HepG2 (cell line): ENCODE data around the gene KCNMA1. TPM values are rescaled to one million over a fixed set of nuclear protein-coding genes. Genes with fewer than 3 reads are reported as not detected.

ENCODE experiments used
- ATAC-seq: fragments of 200-7000 bp; cut with Tn5 transposase; 3 replicates; pipeline ENCODE4 v1.9.1; 2020; ENCODE audit warnings: mild to moderate bottlenecking, moderate library complexity
- BruUV-seq: library from RNA; stranded (reverse); fragments of 400-500 nt; replicated peaks from 2 replicates; lab custom pipeline; 2021; lab: Mats Ljungman, UMichigan
- CTCF ChIA-PET: fragments of 300-600 bp; formaldehyde crosslinking; extraction: SDS; loops from one replicate; lab custom pipeline; 2021; ENCODE audit warnings: low total read pairs, inconsistent platforms, low intra/inter-chr PET ratio; lab: Yijun Ruan, JAX
- POLR2A ChIA-PET: fragments of 350-600 bp; sonication (Branson Sonifier 250); formaldehyde crosslinking; loops from one replicate; lab custom pipeline; 2020; ENCODE audit warnings: antibody characterized with exemption, inconsistent platforms; lab: Yijun Ruan, JAX
- DNase-seq: peaks from one replicate; pipeline ENCODE4 v3.0.0-alpha.2; 2015; ENCODE audit warnings: low spot score
- FAIRE-seq: peaks from 3 replicates; lab custom pipeline; 2011; peaks lifted over from hg19 to GRCh38; lab: Jason Lieb, UNC
- H2AFZ ChIP-seq: one replicate; pipeline ENCODE4 v1.6.1; 2011; ENCODE audit warnings: low read length, inconsistent platforms
- H3K27ac ChIP-seq: fragments of 300-600 bp; 3 replicates; pipeline ENCODE4 v1.8.0; 2011; ENCODE audit warnings: mixed run types, mild to moderate bottlenecking, mixed read lengths, low read length, inconsistent platforms; ENCODE audit not compliant: insufficient read depth; ENCODE audit errors: extremely low read length
- H3K27me3 ChIP-seq, 2 experiments: fragments of 200-600 bp in 1 of 2; 2 replicates in 1 of 2; 3 replicates in 1 of 2; pipeline versions ENCODE4 v1.6.0 to v1.8.0; 2011; ENCODE audit warnings: low read length in 2 of 2, mild to moderate bottlenecking in 2 of 2, moderate library complexity in 2 of 2, inconsistent platforms in 1 of 2; ENCODE audit not compliant: insufficient read depth in 2 of 2, control insufficient read depth in 1 of 2
- H3K36me3 ChIP-seq, 2 experiments: fragments of 200-600 bp in 1 of 2; replicated peaks in 1 of 2; 2 replicates in 1 of 2; 3 replicates in 1 of 2; pipeline versions ENCODE4 v1.5.1 to v1.8.0; 2011; ENCODE audit warnings: low read length in 2 of 2, inconsistent platforms in 1 of 2; ENCODE audit not compliant: insufficient read depth in 2 of 2, control insufficient read depth in 1 of 2
- H3K4me1 ChIP-seq: 2 replicates; pipeline ENCODE4 v1.5.1; 2012; ENCODE audit warnings: low read length, inconsistent platforms; ENCODE audit not compliant: insufficient read depth
- H3K4me2 ChIP-seq: 2 replicates; pipeline ENCODE4 v1.6.0; 2011; ENCODE audit warnings: low read depth, low read length, inconsistent platforms
- H3K4me3 ChIP-seq, 3 experiments: fragments of 200-600 bp in 1 of 3; sonication (generic), shearing (Covaris generic) in 1 of 3; replicated peaks in 1 of 3; 2 replicates each; pipeline ENCODE4 v1.5.1; 2011 to 2016; ENCODE audit warnings: low read length in 3 of 3, inconsistent platforms in 2 of 3, low read depth in 2 of 3, mild to moderate bottlenecking in 2 of 3, control low read depth in 1 of 3, mixed read lengths in 1 of 3; ENCODE audit not compliant: insufficient read depth in 1 of 3
- H3K79me2 ChIP-seq: one replicate; pipeline ENCODE4 v1.6.1; 2011; ENCODE audit warnings: low read length, inconsistent platforms; ENCODE audit not compliant: insufficient read depth
- H3K9ac ChIP-seq: 2 replicates; pipeline ENCODE4 v1.6.0; 2011; ENCODE audit warnings: mild to moderate bottlenecking, low read depth, low read length, inconsistent platforms; ENCODE audit not compliant: insufficient read depth
- H3K9me3 ChIP-seq: 2 replicates; pipeline ENCODE4 v1.5.1; 2012; ENCODE audit warnings: mild to moderate bottlenecking, low read length
- H4K20me1 ChIP-seq: 2 replicates; pipeline ENCODE4 v1.6.0; 2011; ENCODE audit warnings: inconsistent platforms, mild to moderate bottlenecking, low read length, moderate library complexity; ENCODE audit not compliant: insufficient read depth
- CHD4 ChIP-seq: fragments of 200-600 bp; sonication (generic); IDR thresholded peaks from 2 replicates; pipeline ENCODE4 v1.7.0; 2017; ENCODE audit warnings: mild to moderate bottlenecking, low read length, borderline replicate concordance
- FOSL2 ChIP-seq: sonication (generic); formaldehyde crosslinking; IDR thresholded peaks from 2 replicates; pipeline ENCODE4 v1.4.0; 2020; ENCODE audit warnings: missing genetic modification reagents
- MIER2 ChIP-seq: IDR thresholded peaks from 2 replicates; pipeline ENCODE4 v1.6.1; 2016; ENCODE audit warnings: missing biosample characterization, missing genetic modification reagents
- NFATC3 ChIP-seq: sonication (generic); formaldehyde crosslinking; IDR thresholded peaks from 2 replicates; pipeline ENCODE4 v1.5.1; 2020; ENCODE audit warnings: mild to moderate bottlenecking, missing genetic modification reagents
- PHF8 ChIP-seq: sonication (generic); formaldehyde crosslinking; IDR thresholded peaks from 2 replicates; pipeline ENCODE4 v1.5.0; 2020; ENCODE audit warnings: missing genetic modification reagents
- SMC3 ChIP-seq: IDR thresholded peaks from 2 replicates; pipeline ENCODE4 v1.6.1; 2011; ENCODE audit warnings: low read length, improper control_type of control experiment
- SNAI1 ChIP-seq: sonication (generic); formaldehyde crosslinking; IDR thresholded peaks from 2 replicates; pipeline ENCODE4 v1.5.0; 2020; ENCODE audit warnings: mild to moderate bottlenecking, missing genetic modification reagents, borderline replicate concordance
- SOX6 ChIP-seq, 2 experiments: fragments of 450-650 bp in 1 of 2; sonication (generic) in 1 of 2; formaldehyde crosslinking in 1 of 2; IDR thresholded peaks; 2 replicates each; pipeline versions ENCODE4 v1.4.0 to v1.6.1; 2017 to 2020; ENCODE audit warnings: antibody characterized with exemption in 1 of 2, mild to moderate bottlenecking in 1 of 2, missing genetic modification reagents in 1 of 2
- XBP1 ChIP-seq: sonication (generic); formaldehyde crosslinking; IDR thresholded peaks from 2 replicates; pipeline ENCODE4 v1.5.0; 2020; ENCODE audit warnings: missing genetic modification reagents
- ZNF205 ChIP-seq: IDR thresholded peaks from 2 replicates; pipeline ENCODE4 v1.6.1; 2018; ENCODE audit warnings: missing biosample characterization, missing genetic modification reagents
- ZNF724P ChIP-seq: sonication (generic); formaldehyde crosslinking; IDR thresholded peaks from 2 replicates; pipeline ENCODE4 v1.8.0; 2022; ENCODE audit warnings: missing genetic modification reagents, borderline replicate concordance
- ZNF740 ChIP-seq: sonication (generic); formaldehyde crosslinking; IDR thresholded peaks from 2 replicates; pipeline ENCODE4 v1.4.0; 2020; ENCODE audit warnings: missing genetic modification reagents
- WGBS: methylation state at CpG from one replicate; pipeline ENCODE4 v1.1.6; 2017; ENCODE audit warnings: low lambda C conversion rate; 5-methylcytosine and 5-hydroxymethylcytosine counted together
- in situ Hi-C: cut with HindIII; loops from 2 replicates; pipeline ENCODE4 v1.10.0; 2017; ENCODE audit warnings: low pct_unique_long_range_greater_than_20kb; ENCODE audit not compliant: extremely low pct_ligation_motif_present
- intact Hi-C: fragments of 100-400 bp; cut with micrococcal nuclease; formaldehyde crosslinking; loops from one replicate; pipeline ENCODE4 v1.10.0; 2022; ENCODE audit not compliant: unreplicated experiment
- polyA plus RNA-seq, 8 experiments: library from polyadenylated mRNA; depleted of rRNA in 3 of 8; stranded (reverse) in 7 of 8; unstranded in 1 of 8; fragments of >200 nt; fragmentation: Illumina TruSeq in 4 of 8; extraction: Trizol in 4 of 8; gene quantifications; 2 replicates each; pipeline versions ENCODE4 v1.2.1 to v1.2.3, GENCODE V29; 2011 to 2016; ENCODE audit warnings: low read depth in 4 of 8, missing spikeins in 1 of 8, mixed read lengths in 1 of 8; ENCODE audit not compliant: insufficient read depth in 1 of 8
- total RNA-seq, 5 experiments: library from RNA; depleted of rRNA; stranded (reverse); fragments of >200 nt; fragmentation: Illumina TruSeq; extraction: Trizol; gene quantifications; 2 replicates each; pipeline ENCODE4 v1.2.3, GENCODE V29; 2016; ENCODE audit warnings: low read depth in 1 of 5
- TF ChIP-seq, protein P1 (sequence below): sonication (generic); formaldehyde crosslinking; IDR thresholded peaks from 2 replicates; pipeline ENCODE4 v1.5.0; 2020; ENCODE audit warnings: missing genetic modification reagents, mild to moderate bottlenecking, borderline replicate concordance
- TF ChIP-seq, protein P2 (sequence below): sonication (generic); formaldehyde crosslinking; IDR thresholded peaks from 2 replicates; pipeline ENCODE4 v1.4.0; 2020; ENCODE audit warnings: low read depth, mild to moderate bottlenecking, missing genetic modification reagents

Gene KCNMA1
- total and polyA plus RNA-seq, 2 of the 13 experiments (the other 11 are each of a cell fraction or from before 2014, with no cell fraction given), result 0.02 TPM; not detected in 1

- H3K27ac ChIP-seq, result no peak overlapping the region
- DNase-seq (no peak), FAIRE-seq (no peak), ATAC-seq (no peak)
- no peaks in the 10 kb centered on the region for H3K79me2 ChIP-seq
- H2AFZ ChIP-seq, result no peak overlapping the region
- no peaks in the 10 kb centered on the region for H3K9me3 ChIP-seq
- no peak overlapping the region for H3K4me3 ChIP-seq
- H4K20me1 ChIP-seq, result no peaks in the 10 kb centered on the region
- intact Hi-C loops, result no loop called here
- peaks cover 2 to 46% of the 10 kb centered on the region in 2 experiments; a peak in 3 of 5 replicates for H3K27me3 ChIP-seq
- in situ Hi-C loops, result no loop called here
- CTCF ChIA-PET, result no interaction called here
- TF ChIP-seq SOX6 (IDR thresholded peaks at IDR 0.05) (no peak), SOX6 (CRISPR knock-in tag; IDR thresholded peaks at IDR 0.05) (no peak), FOSL2 (CRISPR knock-in tag) (no peak), MIER2 (CRISPR knock-in tag) (no peak), SMC3 (no peak), SNAI1 (CRISPR knock-in tag) (no peak), ZNF740 (CRISPR knock-in tag) (no peak), ZNF724P (no peak), XBP1 (CRISPR knock-in tag) (no peak), NFATC3 (CRISPR knock-in tag) (no peak), CHD4 (no peak), ZNF205 (no peak)
- H3K4me1 ChIP-seq, result no peaks in the 10 kb centered on the region
- no peak overlapping the region for H3K4me2 ChIP-seq
- no peaks in the 10 kb centered on the region for H3K36me3 ChIP-seq
- 10% methylated on average over 7 of the region's 7 CpGs for WGBS
- no peak overlapping the region for H3K9ac ChIP-seq
- POLR2A ChIA-PET, result no interaction called here
- BruUV-seq, result no TSS peak
Observed at GRCh38 chr10:76977901-76978300, 659.7 kb downstream of the KCNMA1 start.

DNA sequence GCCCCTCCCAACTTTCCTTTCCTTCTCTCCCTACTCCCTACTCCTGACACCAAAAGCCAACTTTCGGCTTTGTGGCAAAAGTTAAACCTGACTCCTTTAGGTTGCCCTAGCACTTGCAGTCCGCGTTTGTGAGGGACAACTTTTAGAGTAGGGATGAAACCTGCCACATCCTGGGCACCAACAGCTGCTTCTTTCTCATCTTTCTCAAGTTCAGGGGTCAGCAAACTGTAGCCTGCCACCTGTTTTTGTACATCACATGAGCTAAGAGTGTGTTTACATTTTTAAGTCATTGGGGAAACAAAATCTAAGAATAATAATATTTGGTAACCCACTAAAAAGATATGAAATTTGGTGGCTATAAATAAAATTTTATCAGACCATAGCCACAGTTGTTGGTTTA, 660.6 kb downstream of the KCNMA1 start:
- Histone ChIP-seq H3K4me1 (no peaks in the 10 kb centered on the region), H3K4me2 (no peak overlapping the region), H3K79me2 (no peaks in the 10 kb centered on the region), H3K36me3 (no peaks in the 10 kb centered on the region), H4K20me1 (no peaks in the 10 kb centered on the region), H3K27me3 (peaks cover 2 to 45% of the 10 kb centered on the region in 2 experiments; a peak in 3 of 5 replicates), H3K9ac (no peak overlapping the region), H2AFZ (no peak overlapping the region), H3K27ac (no peak overlapping the region), H3K9me3 (no peaks in the 10 kb centered on the region), H3K4me3 (no peak overlapping the region)
- WGBS, result 4% methylated on average over 3 of the region's 3 CpGs
- in situ Hi-C loops (no loop called here), intact Hi-C loops (no loop called here)
- no TSS peak for BruUV-seq
- ATAC-seq, result no peak
- no peak for DNase-seq
- ChIA-PET POLR2A (no interaction called here), CTCF (no interaction called here)
- TF ChIP-seq, protein P1, sequence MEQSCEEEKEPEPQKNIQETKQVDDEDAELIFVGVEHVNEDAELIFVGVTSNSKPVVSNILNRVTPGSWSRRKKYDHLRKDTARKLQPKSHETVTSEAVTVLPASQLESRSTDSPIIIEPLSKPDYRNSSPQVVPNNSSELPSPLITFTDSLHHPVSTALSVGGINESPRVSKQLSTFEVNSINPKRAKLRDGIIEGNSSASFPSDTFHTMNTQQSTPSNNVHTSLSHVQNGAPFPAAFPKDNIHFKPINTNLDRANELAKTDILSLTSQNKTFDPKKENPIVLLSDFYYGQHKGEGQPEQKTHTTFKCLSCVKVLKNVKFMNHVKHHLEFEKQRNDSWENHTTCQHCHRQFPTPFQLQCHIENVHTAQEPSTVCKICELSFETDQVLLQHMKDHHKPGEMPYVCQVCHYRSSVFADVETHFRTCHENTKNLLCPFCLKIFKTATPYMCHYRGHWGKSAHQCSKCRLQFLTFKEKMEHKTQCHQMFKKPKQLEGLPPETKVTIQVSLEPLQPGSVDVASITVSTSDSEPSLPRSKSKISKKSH (CRISPR knock-in tag), result no peak
- no peak for TF ChIP-seq PHF8 (CRISPR knock-in tag)
- TF ChIP-seq, protein P2, sequence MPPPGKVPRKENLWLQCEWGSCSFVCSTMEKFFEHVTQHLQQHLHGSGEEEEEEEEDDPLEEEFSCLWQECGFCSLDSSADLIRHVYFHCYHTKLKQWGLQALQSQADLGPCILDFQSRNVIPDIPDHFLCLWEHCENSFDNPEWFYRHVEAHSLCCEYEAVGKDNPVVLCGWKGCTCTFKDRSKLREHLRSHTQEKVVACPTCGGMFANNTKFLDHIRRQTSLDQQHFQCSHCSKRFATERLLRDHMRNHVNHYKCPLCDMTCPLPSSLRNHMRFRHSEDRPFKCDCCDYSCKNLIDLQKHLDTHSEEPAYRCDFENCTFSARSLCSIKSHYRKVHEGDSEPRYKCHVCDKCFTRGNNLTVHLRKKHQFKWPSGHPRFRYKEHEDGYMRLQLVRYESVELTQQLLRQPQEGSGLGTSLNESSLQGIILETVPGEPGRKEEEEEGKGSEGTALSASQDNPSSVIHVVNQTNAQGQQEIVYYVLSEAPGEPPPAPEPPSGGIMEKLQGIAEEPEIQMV, result no peak
- FAIRE-seq, result no peak
